ENCODE measurements around the gene WNT8B. TPM values are rescaled to one million over a fixed set of nuclear protein-coding genes. Genes with fewer than 3 reads are reported as not detected.

Gene WNT8B
- total and polyA plus RNA-seq, 10 of the 15 experiments (the other 5 are each of a cell fraction or from before 2014, with no cell fraction given) = not detected

- DNase-seq (ENCODE audit: low read depth, low spot score) = no peak
- ChIA-PET CTCF (interaction anchor here (0.6 to 5.5 kb wide), 24 partner anchors 8 to 166 kb away, joined by 3 to 49 read pairs (median 4); no protein-coding TSS in a partner anchor), SMC1A (ENCODE audit: uncharacterized antibody, unreplicated experiment) (interaction anchor here (0.7 to 2.4 kb wide), 5 partner anchors 12 to 143 kb away, joined by 3 to 13 read pairs (median 7); no protein-coding TSS in a partner anchor), POLR2A (no interaction called here), RAD21 (ENCODE audit: unreplicated experiment) (interaction anchor here (1.1 to 3.5 kb wide), 3 partner anchors 36 to 145 kb away, joined by 3 to 9 read pairs (median 4); no protein-coding TSS in a partner anchor)
- WGBS (ENCODE audit: insufficient coverage, insufficient replicate concordance, low lambda C conversion rate, missing lambda C conversion rate) = 60% methylated on average over 5 of the region's 5 CpGs
- no peak for FAIRE-seq
- no TSS peak for BruUV-seq (replicated peaks)
- H3K36me3 ChIP-seq (ENCODE audit: control insufficient read depth in 2 of 2, insufficient read depth in 2 of 2, low read length in 1 of 2) = peaks cover 2 to 3% of the 10 kb centered on the region in 2 experiments; a peak in 3 of 4 replicates
- peaks cover 0 to 6% of the 10 kb centered on the region in 2 experiments; a peak in 1 of 4 replicates for H3K27me3 ChIP-seq (replicated peaks in 1 of 2; ENCODE audit: control insufficient read depth in 2 of 2, insufficient read depth in 2 of 2, low read length in 1 of 2)
- H3K4me1 ChIP-seq (ENCODE audit: control insufficient read depth, insufficient read depth, low read length) = peaks cover 5% of the 10 kb centered on the region
- TF ChIP-seq ZNF274 (IDR thresholded peaks at IDR 0.05; ENCODE audit: insufficient read depth, insufficient read length) = no peak
- TF ChIP-seq SMAD1 (IDR thresholded peaks at IDR 0.05; ENCODE audit: low read depth, partially characterized antibody) = no peak
- peaks cover 2% of the 10 kb centered on the region; the same call in 1 of the 2 replicates for H4K20me1 ChIP-seq (ENCODE audit: control insufficient read depth, insufficient read depth)
- H3K79me2 ChIP-seq (ENCODE audit: control insufficient read depth, insufficient read depth, low read length) = no peaks in the 10 kb centered on the region
- intact Hi-C loops (cut with micrococcal nuclease; ENCODE audit: unreplicated experiment) = no loop called here
- no peaks in the 10 kb centered on the region for H3K9me3 ChIP-seq (replicated peaks; ENCODE audit: control insufficient read depth, insufficient read depth, low read length)
- no peak overlapping the region for H3K27ac ChIP-seq (ENCODE audit: control insufficient read depth, insufficient read depth)
- in situ Hi-C loops (cut with MboI) = no loop called here
- peak overlapping the region; percentile 69 for H3K4me2 ChIP-seq (ENCODE audit: control insufficient read depth, insufficient read depth)
- peak overlapping the region; percentile 61; the same call in 1 of the 2 replicates for H3K4me3 ChIP-seq
- no peak overlapping the region for H3K9ac ChIP-seq (ENCODE audit: control insufficient read depth, insufficient read depth, low read length)
- no peak overlapping the region for H2AFZ ChIP-seq (ENCODE audit: control insufficient read depth, low read depth, low read length)
- ATAC-seq = no peak
These were observed 20.0 kb downstream of the WNT8B start for GRCh38 chr10:100482834-100483185.

GRCh38 chr10:100483876-100484666, 21.3 kb downstream of the WNT8B start:
- RAD21 ChIA-PET (ENCODE audit: unreplicated experiment) = interaction anchor here (1.5 kb wide), 1 partner anchor 34 kb away, joined by 6 read pairs; no protein-coding TSS in a partner anchor
- intact Hi-C loops (cut with micrococcal nuclease; ENCODE audit: unreplicated experiment) = no loop called here
- TF ChIP-seq E4F1 (IDR thresholded peaks at IDR 0.05; ENCODE audit: borderline replicate concordance, partially characterized antibody) (no peak), ZNF687 (IDR thresholded peaks at IDR 0.05) (no peak), NBN (IDR thresholded peaks at IDR 0.05) (no peak), STAT3 (IDR thresholded peaks at IDR 0.05; ENCODE audit: low read depth, low read length) (no peak), PAX5 (IDR thresholded peaks at IDR 0.05; ENCODE audit: borderline replicate concordance, low read depth, low read length) (no peak), YY1 (IDR thresholded peaks at IDR 0.05; ENCODE audit: low read depth, low read length) (no peak)

More at GRCh38 chr10:100483876-100484666, 21.3 kb downstream of the WNT8B start:
- peaks cover 0 to 6% of the 10 kb centered on the region in 2 experiments; a peak in 1 of 4 replicates for H3K27me3 ChIP-seq (replicated peaks in 1 of 2; ENCODE audit: control insufficient read depth in 2 of 2, insufficient read depth in 2 of 2, low read length in 1 of 2)
- POLR2A ChIA-PET = no interaction called here
- in situ Hi-C loops (cut with MboI) = no loop called here
- peaks cover 5% of the 10 kb centered on the region for H3K4me1 ChIP-seq (ENCODE audit: control insufficient read depth, insufficient read depth, low read length)
- DNase-seq (ENCODE audit: low read depth, low spot score) = no peak
- ATAC-seq = no peak
- CTCF ChIA-PET = interaction anchor here (0.7 to 5.5 kb wide), 8 partner anchors 10 to 1868 kb away, joined by 3 to 49 read pairs (median 8); no protein-coding TSS in a partner anchor
- SMC1A ChIA-PET (ENCODE audit: uncharacterized antibody, unreplicated experiment) = interaction anchor here (1.0 to 1.7 kb wide), 2 partner anchors 11 to 144 kb away, joined by 4 to 7 read pairs; no protein-coding TSS in a partner anchor
- peaks cover 5% of the 10 kb centered on the region in 2 experiments; a peak in 3 of 4 replicates for H3K36me3 ChIP-seq (ENCODE audit: control insufficient read depth in 2 of 2, insufficient read depth in 2 of 2, low read length in 1 of 2)
- peaks cover 2% of the 10 kb centered on the region; the same call in 1 of the 2 replicates for H4K20me1 ChIP-seq (ENCODE audit: control insufficient read depth, insufficient read depth)
- H3K9ac ChIP-seq (ENCODE audit: control insufficient read depth, insufficient read depth, low read length) = no peak overlapping the region
- H3K9me3 ChIP-seq (replicated peaks; ENCODE audit: control insufficient read depth, insufficient read depth, low read length) = no peaks in the 10 kb centered on the region
- H2AFZ ChIP-seq (ENCODE audit: control insufficient read depth, low read depth, low read length) = no peak overlapping the region
- FAIRE-seq = no peak
- no peak overlapping the region for H3K4me2 ChIP-seq (ENCODE audit: control insufficient read depth, insufficient read depth)
- H3K79me2 ChIP-seq (ENCODE audit: control insufficient read depth, insufficient read depth, low read length) = no peaks in the 10 kb centered on the region
- H3K27ac ChIP-seq (ENCODE audit: control insufficient read depth, insufficient read depth) = no peak overlapping the region
- no peak overlapping the region for H3K4me3 ChIP-seq
- WGBS (ENCODE audit: insufficient coverage, insufficient replicate concordance, low lambda C conversion rate, missing lambda C conversion rate) = 72% methylated on average over 5 of the region's 5 CpGs
- BruUV-seq (replicated peaks) = no TSS peak

Data from GM12878 (cell line).